AG04450 (cell line): ENCODE results near the gene BSND. TPM values are rescaled to one million over a fixed set of nuclear protein-coding genes. Genes with fewer than 3 reads are reported as not detected.

ENCODE experiments used
- CTCF ChIA-PET: fragments of 300-600, 350-600 bp; formaldehyde crosslinking; extraction: SDS; loops from one replicate; lab custom pipeline; 2022; ENCODE audit warnings: antibody characterized with exemption, inconsistent platforms; lab: Charles Lee
- POLR2A ChIA-PET: fragments of 350-600 bp; formaldehyde crosslinking; extraction: SDS; loops from one replicate; lab custom pipeline; 2021; ENCODE audit warnings: antibody characterized with exemption, inconsistent platforms; lab: Yijun Ruan, JAX
- DNase-seq: peaks from one replicate; pipeline ENCODE4 v3.0.0-alpha.2; 2011; ENCODE audit warnings: low read depth, low spot score
- H3K27ac ChIP-seq: one replicate; pipeline ENCODE4 v1.5.1; 2012; ENCODE audit warnings: low read depth, low read length, control low read depth
- H3K27me3 ChIP-seq: one replicate; pipeline ENCODE4 v1.6.0; 2012; ENCODE audit warnings: low read length; ENCODE audit not compliant: control insufficient read depth, insufficient read depth
- H3K4me3 ChIP-seq: 2 replicates; pipeline ENCODE4 v1.5.1; 2011; ENCODE audit warnings: mild to moderate bottlenecking, low read depth, low read length, control low read depth
- H3K9me3 ChIP-seq: 2 replicates; pipeline ENCODE4 v1.5.1; 2012; ENCODE audit warnings: low read length; ENCODE audit not compliant: control insufficient read depth, insufficient read depth
- CTCF ChIP-seq: IDR thresholded peaks from 2 replicates; pipeline ENCODE4 v1.5.1; 2011; ENCODE audit warnings: low read depth, low read length, control low read depth, inconsistent platforms
- polyA plus RNA-seq: library from polyadenylated mRNA; depleted of rRNA; stranded (reverse); fragments of >200 nt; gene quantifications from 2 replicates; pipeline ENCODE4 v1.2.3, GENCODE V29; 2011

Gene BSND
- polyA plus RNA-seq, 1 experiment: not detected

- H3K9me3 ChIP-seq: no peaks in the 10 kb centered on the region; the same call in 1 of the 2 replicates
- H3K27me3 ChIP-seq: peaks cover 7% of the 10 kb centered on the region
- no peak overlapping the region for H3K4me3 ChIP-seq
- CTCF ChIA-PET: no interaction called here
- POLR2A ChIA-PET: no interaction called here
- no peak overlapping the region for H3K27ac ChIP-seq
- TF ChIP-seq CTCF: no peak
- DNase-seq: no peak
Measured at GRCh38 chr1:55055951-55056631, 57.4 kb downstream of the BSND start.

GRCh38 chr1:55056632-55056992 is 57.9 kb downstream of the BSND start:
- peaks cover 5% of the 10 kb centered on the region for H3K27me3 ChIP-seq
- no peak overlapping the region for H3K27ac ChIP-seq
- no peak overlapping the region for H3K4me3 ChIP-seq
- no peak for DNase-seq
- TF ChIP-seq CTCF: no peak
- POLR2A ChIA-PET: no interaction called here
- H3K9me3 ChIP-seq: no peaks in the 10 kb centered on the region; the same call in 1 of the 2 replicates
- CTCF ChIA-PET: no interaction called here

GRCh38 chr1:55057270-55057955 is 58.7 kb downstream of the BSND start:
- Histone ChIP-seq H3K9me3 (no peaks in the 10 kb centered on the region; the same call in 1 of the 2 replicates), H3K27me3 (peaks cover 5% of the 10 kb centered on the region), H3K27ac (no peak overlapping the region), H3K4me3 (no peak overlapping the region)
- no peak for DNase-seq
- CTCF ChIA-PET: no interaction called here
- POLR2A ChIA-PET: no interaction called here
- TF ChIP-seq CTCF: no peak

- no peaks in the 10 kb centered on the region; the same call in 1 of the 2 replicates for H3K9me3 ChIP-seq
- DNase-seq: no peak
- CTCF ChIA-PET: interaction anchor here (1.4 kb wide), 1 partner anchor 113 kb away, joined by 3 read pairs; no protein-coding TSS in a partner anchor
- H3K27me3 ChIP-seq: peaks cover 5% of the 10 kb centered on the region
- TF ChIP-seq CTCF: no peak
- no peak overlapping the region for H3K27ac ChIP-seq
- POLR2A ChIA-PET: no interaction called here
- H3K4me3 ChIP-seq: no peak overlapping the region
Measured at GRCh38 chr1:55057956-55058298, 59.2 kb downstream of the BSND start.
